MCF 10A (cell line): ENCODE results near the gene HDLBP. TPM values are rescaled to one million over a fixed set of nuclear protein-coding genes. Genes with fewer than 3 reads are reported as not detected.

Experiments used
- BruUV-seq: library from RNA; stranded (reverse); fragments of 400-500 nt; replicated peaks from 2 replicates; lab custom pipeline; 2021; lab: Mats Ljungman, UMichigan
- CTCF ChIA-PET: fragments of 300-600 bp; sonication (Branson Sonifier 250); formaldehyde crosslinking; extraction: SDS; loops from one replicate; lab custom pipeline; 2021; ENCODE audit warnings: antibody characterized with exemption, inconsistent platforms; lab: Yijun Ruan, JAX
- POLR2A ChIA-PET: fragments of 300-600, 350-650 bp; sonication (Branson Sonifier 250); formaldehyde crosslinking; extraction: SDS; loops from one replicate; lab custom pipeline; 2020; ENCODE audit warnings: antibody characterized with exemption, inconsistent platforms; lab: Yijun Ruan, JAX
- DNase-seq: peaks from one replicate; pipeline ENCODE4 v3.0.0-alpha.2; 2018; ENCODE audit not compliant: unreplicated experiment
- H3K27ac Mint-ChIP-seq: one replicate; pipeline ENCODE4 v1.8.0; 2022; ENCODE audit warnings: mild to moderate bottlenecking, low read depth, mixed read lengths; ENCODE audit not compliant: unreplicated experiment
- H3K27me3 Mint-ChIP-seq: one replicate; pipeline ENCODE4 v1.8.0; 2022; ENCODE audit warnings: mixed read lengths; ENCODE audit not compliant: insufficient read depth, unreplicated experiment
- H3K36me3 Mint-ChIP-seq: one replicate; pipeline ENCODE4 v1.8.0; 2022; ENCODE audit warnings: mild to moderate bottlenecking, moderate library complexity, mixed read lengths; ENCODE audit not compliant: insufficient read depth, unreplicated experiment
- H3K4me1 Mint-ChIP-seq: one replicate; pipeline ENCODE4 v1.8.0; 2022; ENCODE audit warnings: mixed read lengths; ENCODE audit not compliant: insufficient read depth, unreplicated experiment
- H3K4me3 Mint-ChIP-seq: one replicate; pipeline ENCODE4 v1.8.0; 2022; ENCODE audit warnings: mild to moderate bottlenecking, moderate library complexity, mixed read lengths; ENCODE audit not compliant: unreplicated experiment
- H3K9me3 Mint-ChIP-seq: one replicate; pipeline ENCODE4 v1.8.0; 2022; ENCODE audit warnings: mixed read lengths; ENCODE audit not compliant: unreplicated experiment
- CTCF ChIP-seq: fragments of 200-600 bp; IDR thresholded peaks from one replicate; pipeline ENCODE4 v1.8.0; 2022; ENCODE audit warnings: antibody characterized with exemption, mild to moderate bottlenecking; ENCODE audit not compliant: unreplicated experiment
- intact Hi-C: fragments of 100-400 bp; cut with micrococcal nuclease; formaldehyde crosslinking; loops from 2 replicates; pipeline ENCODE4 v1.14.1; 2022
- total RNA-seq: library from RNA; stranded (reverse); gene quantifications from 2 replicates; pipeline ENCODE4 v1.2.3, GENCODE V29; 2022

The HDLBP gene
- total RNA-seq, 1 experiment from 2014 or later = 670 TPM

GRCh38 chr2:241289597-241289996, 25.9 kb downstream of the HDLBP start:
- no TSS peak for BruUV-seq
- H3K27ac Mint-ChIP-seq = no peak overlapping the region
- ChIA-PET CTCF (interaction anchor here (0.6 to 0.9 kb wide), 5 partner anchors 13 to 376 kb away, joined by 3 to 6 read pairs (median 4); no protein-coding TSS in a partner anchor), POLR2A (interaction anchor here (1.0 to 13.4 kb wide), 5 partner anchors 14 to 348 kb away, joined by 3 to 263 read pairs (median 7); partner anchors contain the start of genes ATG4B, HDLBP, PASK and PPP1R7)
- no peak for TF ChIP-seq CTCF
- no peaks in the 10 kb centered on the region for H3K27me3 Mint-ChIP-seq
- intact Hi-C loops = no loop called here
- H3K9me3 Mint-ChIP-seq = no peaks in the 10 kb centered on the region
- DNase-seq = no peak
- peaks cover 40% of the 10 kb centered on the region for H3K4me1 Mint-ChIP-seq
- peaks cover 11% of the 10 kb centered on the region for H3K36me3 Mint-ChIP-seq
- H3K4me3 Mint-ChIP-seq = no peak overlapping the region

GRCh38 chr2:241289053-241289452, 26.4 kb downstream of the HDLBP start:
- no peak overlapping the region for H3K27ac Mint-ChIP-seq
- no peaks in the 10 kb centered on the region for H3K27me3 Mint-ChIP-seq
- H3K36me3 Mint-ChIP-seq = peaks cover 11% of the 10 kb centered on the region
- no peak overlapping the region for H3K4me3 Mint-ChIP-seq
- ChIA-PET CTCF (interaction anchor here (0.6 to 0.8 kb wide), 5 partner anchors 16 to 375 kb away, joined by 3 to 6 read pairs (median 3); no protein-coding TSS in a partner anchor), POLR2A (interaction anchor here (1.0 to 13.4 kb wide), 6 partner anchors 9 to 349 kb away, joined by 3 to 263 read pairs (median 8); partner anchors contain the start of genes ATG4B, HDLBP, PASK and PPP1R7)
- TSS peak; percentile 9 for BruUV-seq
- DNase-seq = no peak
- intact Hi-C loops = no loop called here
- no peaks in the 10 kb centered on the region for H3K9me3 Mint-ChIP-seq
- H3K4me1 Mint-ChIP-seq = peaks cover 40% of the 10 kb centered on the region
- TF ChIP-seq CTCF = no peak

GRCh38 chr2:241288324-241288888, 27.1 kb downstream of the HDLBP start:
- Mint-ChIP-seq H3K4me3 (no peak overlapping the region), H3K9me3 (no peaks in the 10 kb centered on the region), H3K36me3 (peaks cover 11% of the 10 kb centered on the region), H3K27me3 (no peaks in the 10 kb centered on the region), H3K27ac (peak overlapping the region; percentile 20), H3K4me1 (peaks cover 40% of the 10 kb centered on the region)
- CTCF ChIA-PET = interaction anchor here (0.5 to 0.9 kb wide), 5 partner anchors 16 to 448 kb away, joined by 3 to 4 read pairs (median 3); partner anchors contain the start of genes HDLBP and SEPTIN2
- POLR2A ChIA-PET = interaction anchor here (0.6 to 13.4 kb wide), 13 partner anchors 10 to 271 kb away, joined by 3 to 263 read pairs (median 4); partner anchors contain the start of genes HDLBP, PASK, PPP1R7 and SEPTIN2
- DNase-seq = no peak
- BruUV-seq = no TSS peak
- intact Hi-C loops = no loop called here
- TF ChIP-seq CTCF = no peak

- TF ChIP-seq CTCF = no peak
- Mint-ChIP-seq H3K27ac (no peak overlapping the region), H3K9me3 (no peaks in the 10 kb centered on the region), H3K4me3 (no peak overlapping the region), H3K36me3 (peaks cover 11% of the 10 kb centered on the region), H3K27me3 (no peaks in the 10 kb centered on the region), H3K4me1 (peaks cover 32% of the 10 kb centered on the region)
- intact Hi-C loops = no loop called here
- no peak for DNase-seq
- no TSS peak for BruUV-seq
- POLR2A ChIA-PET = interaction anchor here (0.8 to 13.4 kb wide), 2 partner anchors 10 to 29 kb away, joined by 3 to 263 read pairs; partner anchors contain the start of genes HDLBP and SEPTIN2
- CTCF ChIA-PET = no interaction called here
These were observed 29.0 kb downstream of the HDLBP start for GRCh38 chr2:241286348-241287090.
